Stimulated activated naive CD8-positive, alpha-beta T cell treated with anti-CD3 and anti-CD28 coated beads, Interleukin-15, Interleukin-2, amounts not matched to agents 100 ng/mL and 50 ng/mL, for 24 hours (primary cell): ENCODE data around the gene CFAP161.

Experiments
- H3K27ac Mint-ChIP-seq: one replicate; pipeline ENCODE4 v1.8.0; 2021; ENCODE audit warnings: mild to moderate bottlenecking, mixed read lengths
- H3K27me3 Mint-ChIP-seq: one replicate; pipeline ENCODE4 v1.8.0; 2021; ENCODE audit warnings: mixed read lengths
- H3K36me3 Mint-ChIP-seq: one replicate; pipeline ENCODE4 v1.8.0; 2021; ENCODE audit warnings: low read depth, mixed read lengths
- H3K4me1 Mint-ChIP-seq: one replicate; pipeline ENCODE4 v1.8.0; 2021; ENCODE audit warnings: low read depth, mixed read lengths
- H3K4me3 Mint-ChIP-seq: one replicate; pipeline ENCODE4 v1.8.0; 2021; ENCODE audit warnings: mild to moderate bottlenecking, mixed read lengths
- H3K9me3 Mint-ChIP-seq: one replicate; pipeline ENCODE4 v1.8.0; 2021; ENCODE audit warnings: mixed read lengths

The CFAP161 gene

GRCh38 chr15:81197255-81197630, 63.2 kb downstream of the CFAP161 start:
- Mint-ChIP-seq H3K9me3 (no peaks in the 10 kb centered on the region), H3K4me1 (no peaks in the 10 kb centered on the region), H3K27ac (no peak overlapping the region), H3K36me3 (no peaks in the 10 kb centered on the region), H3K4me3 (no peak overlapping the region), H3K27me3 (peaks cover 10% of the 10 kb centered on the region)

DNA sequence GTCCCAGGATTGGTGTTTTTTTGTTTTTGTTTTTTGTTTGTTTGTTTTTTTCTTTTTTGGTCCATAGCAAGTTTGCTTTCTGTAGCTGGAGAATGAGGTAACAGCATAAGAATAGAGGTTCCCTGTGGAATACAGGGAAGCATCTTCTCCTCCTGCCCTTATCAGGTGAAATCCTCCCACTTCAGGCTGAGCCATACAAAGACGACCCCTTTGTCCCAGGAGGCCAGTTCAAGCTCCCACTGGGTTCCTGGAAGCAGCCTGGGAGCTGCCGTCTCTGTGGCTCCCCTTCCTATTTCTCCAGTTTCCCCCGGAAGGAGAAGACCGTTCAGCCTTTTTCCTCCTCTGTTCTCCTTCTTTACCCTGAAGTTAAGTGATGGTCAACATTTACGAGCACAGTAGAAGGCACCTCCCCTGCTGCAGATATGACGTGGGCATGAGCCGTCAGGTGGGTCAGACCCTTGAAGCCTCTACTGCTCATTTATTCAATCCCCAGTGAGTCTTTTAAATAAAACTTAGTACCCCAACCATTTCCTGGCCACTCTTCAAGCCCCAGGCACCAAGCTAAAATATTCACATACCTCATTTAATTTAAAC, 63.7 kb downstream of the CFAP161 start:
- H3K27ac Mint-ChIP-seq: no peak overlapping the region
- no peaks in the 10 kb centered on the region for H3K9me3 Mint-ChIP-seq
- H3K4me3 Mint-ChIP-seq: no peak overlapping the region
- H3K36me3 Mint-ChIP-seq: no peaks in the 10 kb centered on the region
- H3K27me3 Mint-ChIP-seq: peaks cover 7% of the 10 kb centered on the region
- H3K4me1 Mint-ChIP-seq: no peaks in the 10 kb centered on the region
